ENCODE measurements around the gene DEPDC1. TPM values are rescaled to one million over a fixed set of nuclear protein-coding genes. Genes with fewer than 3 reads are reported as not detected.
"Not testable (repeated sequence)": the region's sequence is repeated elsewhere in the genome, so short reads cannot be mapped to it uniquely, and the experiment has no call there.

DEPDC1 gene
- total and polyA plus RNA-seq, 12 donors = 0.03 to 1.9 (median 0.24) TPM

GRCh38 chr1:68478662-68479061 lies 18.2 kb downstream of the DEPDC1 start:
- Histone ChIP-seq H3K4me1 (peaks cover 0 to 3% (median 0%) of the 10 kb centered on the region in 9 donors), H3K27ac (no peak overlapping the region), H3K36me3 (peaks cover 0 to 49% (median 0%) of the 10 kb centered on the region in 9 donors), H3K4me3 (no peak overlapping the region), H3K27me3 (no peaks in the 10 kb centered on the region), H3K9me3 (no peaks in the 10 kb centered on the region)
- intact Hi-C loops (cut with DNase I) = loop anchor here in 2 of 10 donors (10.0 kb wide), 2 partner anchors 106 to 1256 kb away; no protein-coding TSS in a partner anchor
- no peak for TF ChIP-seq CTCF (IDR thresholded peaks at IDR 0.05)
- WGBS, 2 donors = 90 to 94% methylated on average over 2 of the region's 2 CpGs
- ATAC-seq = no peak
- no peak for DNase-seq

- ATAC-seq, H3K27ac ChIP-seq, H3K4me3 ChIP-seq, H3K9me3 ChIP-seq, H3K4me1 ChIP-seq, DNase-seq, H3K27me3 ChIP-seq: not testable (repeated sequence)
- 44 to 47% methylated on average over 2 of the region's 2 CpGs for WGBS, 2 donors
- intact Hi-C loops (cut with DNase I) = loop anchor here in 2 of 10 donors (10.0 kb wide), 2 partner anchors 108 to 1258 kb away; no protein-coding TSS in a partner anchor
- peaks cover 0 to 36% (median 0%) of the 10 kb centered on the region in 9 donors for H3K36me3 ChIP-seq
Observed at GRCh38 chr1:68476626-68477025, 20.3 kb downstream of the DEPDC1 start.

DNA sequence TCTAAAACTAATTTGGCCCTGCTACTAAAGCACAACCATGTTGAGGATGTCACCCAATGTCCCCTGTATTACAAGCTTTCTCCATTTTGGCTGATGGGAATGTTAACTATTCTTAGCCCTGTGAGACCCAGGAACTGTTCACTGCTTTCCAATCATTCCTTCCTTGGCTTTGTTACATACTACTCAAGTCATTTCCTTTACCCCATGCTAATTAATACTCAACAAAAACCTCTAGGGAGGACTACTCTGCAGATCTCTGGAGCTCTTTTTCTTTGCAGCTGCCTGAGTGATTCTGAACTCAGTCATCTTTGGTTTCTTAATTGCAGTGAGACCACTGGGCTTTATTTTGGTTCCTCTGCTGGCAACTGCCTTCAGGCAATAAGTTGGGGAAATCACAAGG lies 23.8 kb downstream of the DEPDC1 start:
- Histone ChIP-seq H3K9me3 (peaks cover 0 to 9% (median 0%) of the 10 kb centered on the region in 11 donors), H3K4me3 (no peak overlapping the region), H3K36me3 (peaks cover 0 to 20% (median 0%) of the 10 kb centered on the region in 9 donors), H3K27ac (no peak overlapping the region), H3K27me3 (no peaks in the 10 kb centered on the region), H3K4me1 (peaks cover 0 to 3% (median 0%) of the 10 kb centered on the region in 9 donors)
- TF ChIP-seq CTCF (IDR thresholded peaks at IDR 0.05) = no peak
- ATAC-seq (no peak), DNase-seq (no peak)
- intact Hi-C loops (cut with DNase I) = loop anchor here in 3 of 10 donors (5.0 to 10.0 kb wide), 3 partner anchors 112 to 1264 kb away; no protein-coding TSS in a partner anchor

DNA sequence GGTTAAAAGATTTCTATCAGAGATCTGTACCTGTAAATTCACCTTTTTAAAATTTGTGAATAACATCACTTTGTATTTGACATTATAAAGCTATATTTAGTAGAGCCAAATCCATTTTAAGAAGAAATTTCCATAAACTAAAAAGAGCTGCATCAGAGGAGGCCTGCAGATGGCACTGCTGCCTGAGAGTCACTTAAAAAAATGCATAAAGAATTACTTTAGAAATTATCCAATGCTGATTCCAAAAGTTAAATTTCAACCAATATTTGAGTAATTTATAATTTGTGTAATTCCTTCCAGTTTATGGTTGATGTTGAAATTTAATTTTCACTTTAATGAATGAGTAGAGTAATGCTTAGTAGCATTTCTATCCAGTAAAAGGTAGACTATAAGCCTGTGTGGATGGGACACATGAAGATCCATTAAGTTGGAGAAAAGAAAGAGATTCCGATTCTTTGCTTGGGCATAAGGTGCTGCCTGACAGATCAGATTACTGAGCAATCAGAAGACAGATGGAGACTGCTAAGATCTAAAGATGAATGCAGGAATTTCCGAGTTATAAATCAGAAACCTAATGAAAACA lies 26.4 kb downstream of the DEPDC1 start:
- WGBS, 2 donors = 85 to 89% methylated on average over 2 of the region's 2 CpGs
- peak; percentile 24 to 77 (median 59) for TF ChIP-seq CTCF (IDR thresholded peaks at IDR 0.05)
- no peaks in the 10 kb centered on the region for H3K27me3 ChIP-seq
- H3K36me3 ChIP-seq = no peaks in the 10 kb centered on the region
- no peak overlapping the region for H3K4me3 ChIP-seq
- H3K9me3 ChIP-seq = peaks cover 0 to 9% (median 0%) of the 10 kb centered on the region in 11 donors
- no peak overlapping the region for H3K27ac ChIP-seq
- no peak for ATAC-seq
- intact Hi-C loops (cut with DNase I) = loop anchor here in 3 of 10 donors (5.0 to 10.0 kb wide), 3 partner anchors 114 to 1267 kb away; no protein-coding TSS in a partner anchor
- no peaks in the 10 kb centered on the region for H3K4me1 ChIP-seq
- no peak for DNase-seq

DNA sequence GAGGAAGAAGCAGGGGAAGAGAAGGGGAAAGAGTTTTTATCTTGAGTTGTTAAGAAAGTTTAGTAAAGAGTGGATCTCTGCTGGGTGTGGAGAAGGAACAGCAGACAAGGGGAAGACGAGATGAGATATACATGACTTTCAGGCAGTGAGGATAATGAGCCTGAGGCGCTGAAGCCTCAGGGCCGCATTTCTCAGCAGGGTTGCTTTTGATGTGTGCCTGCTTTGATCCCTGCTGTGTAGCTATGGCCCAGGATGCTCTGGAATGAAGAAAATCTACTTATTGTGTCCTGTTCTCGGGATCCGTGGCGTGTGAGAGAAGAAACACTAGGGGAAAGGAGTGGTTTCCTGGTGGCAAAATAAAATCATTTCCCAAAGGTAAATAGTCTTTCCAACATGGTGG lies 32.0 kb downstream of the DEPDC1 start:
- DNase-seq (no peak), ATAC-seq (no peak)
- TF ChIP-seq CTCF (IDR thresholded peaks at IDR 0.05) = no peak
- Histone ChIP-seq H3K4me3 (no peak overlapping the region), H3K9me3 (peaks cover 0 to 19% (median 0%) of the 10 kb centered on the region in 11 donors), H3K4me1 (no peaks in the 10 kb centered on the region), H3K27ac (no peak overlapping the region), H3K27me3 (peaks cover 0 to 5% (median 0%) of the 10 kb centered on the region in 7 donors), H3K36me3 (no peaks in the 10 kb centered on the region)
- WGBS, 2 donors = 45 to 55% methylated on average over 6 of the region's 6 CpGs
- intact Hi-C loops (cut with DNase I) = loop anchor here in 2 of 10 donors (5.0 to 10.0 kb wide), 2 partner anchors 1270 to 1272 kb away; no protein-coding TSS in a partner anchor

Measured in heart right ventricle (tissue), 16 donors.